ENCODE results near the gene TMEM202.
A peak's percentile ranks its signal among the peaks of the same experiment; 100 is the strongest.
"Not testable (repeated sequence)": the region's sequence is repeated elsewhere in the genome, so short reads cannot be mapped to it uniquely, and the experiment has no call there.

TMEM202 gene

GRCh38 chr15:72413337-72413736 is 15.2 kb downstream of the TMEM202 start:
- H3K27me3 Mint-ChIP-seq; H3K27ac Mint-ChIP-seq; H3K36me3 Mint-ChIP-seq (ENCODE audit: low read depth); H3K4me3 Mint-ChIP-seq; H3K9me3 Mint-ChIP-seq; intact Hi-C loops (cut with micrococcal nuclease); H3K4me1 Mint-ChIP-seq (ENCODE audit: low read depth): not testable (repeated sequence)

- intact Hi-C loops (cut with micrococcal nuclease), result no loop called here
- H3K4me3 Mint-ChIP-seq, result no peak overlapping the region
- peaks cover 8% of the 10 kb centered on the region for H3K9me3 Mint-ChIP-seq
- H3K27ac Mint-ChIP-seq, result no peak overlapping the region
- peaks cover 6% of the 10 kb centered on the region for H3K27me3 Mint-ChIP-seq
- peaks cover 7% of the 10 kb centered on the region for H3K4me1 Mint-ChIP-seq (ENCODE audit: low read depth)
- H3K36me3 Mint-ChIP-seq (ENCODE audit: low read depth), result no peaks in the 10 kb centered on the region
These were observed 17.2 kb downstream of the TMEM202 start for GRCh38 chr15:72415304-72415703.

GRCh38 chr15:72419768-72420167 is 21.7 kb downstream of the TMEM202 start:
- H3K4me1 Mint-ChIP-seq (ENCODE audit: low read depth), result peaks cover 13% of the 10 kb centered on the region
- H3K9me3 Mint-ChIP-seq, result peaks cover 37% of the 10 kb centered on the region
- intact Hi-C loops (cut with micrococcal nuclease); H3K4me3 Mint-ChIP-seq; H3K27ac Mint-ChIP-seq; H3K27me3 Mint-ChIP-seq: not testable (repeated sequence)
- H3K36me3 Mint-ChIP-seq (ENCODE audit: low read depth), result peaks cover 11% of the 10 kb centered on the region

- Mint-ChIP-seq H3K27me3 (peaks cover 3% of the 10 kb centered on the region), H3K4me1 (ENCODE audit: low read depth) (peaks cover 13% of the 10 kb centered on the region), H3K9me3 (peaks cover 45% of the 10 kb centered on the region), H3K27ac (peak overlapping the region; percentile 69), H3K36me3 (ENCODE audit: low read depth) (peaks cover 11% of the 10 kb centered on the region), H3K4me3 (no peak overlapping the region)
- intact Hi-C loops (cut with micrococcal nuclease), result no loop called here
These were observed 22.5 kb downstream of the TMEM202 start for GRCh38 chr15:72420576-72420975.

GRCh38 chr15:72421484-72421883 is 23.4 kb downstream of the TMEM202 start:
- intact Hi-C loops (cut with micrococcal nuclease), result no loop called here
- Mint-ChIP-seq H3K36me3 (ENCODE audit: low read depth) (peaks cover 17% of the 10 kb centered on the region), H3K4me3 (no peak overlapping the region), H3K9me3 (peaks cover 54% of the 10 kb centered on the region), H3K27ac (no peak overlapping the region), H3K4me1 (ENCODE audit: low read depth) (peaks cover 13% of the 10 kb centered on the region), H3K27me3 (peaks cover 3% of the 10 kb centered on the region)

GRCh38 chr15:72423256-72423655 is 25.2 kb downstream of the TMEM202 start:
- Mint-ChIP-seq H3K36me3 (ENCODE audit: low read depth) (peaks cover 17% of the 10 kb centered on the region), H3K27me3 (no peaks in the 10 kb centered on the region), H3K9me3 (peaks cover 71% of the 10 kb centered on the region), H3K4me1 (ENCODE audit: low read depth) (peaks cover 13% of the 10 kb centered on the region), H3K4me3 (no peak overlapping the region), H3K27ac (no peak overlapping the region)
- intact Hi-C loops (cut with micrococcal nuclease), result no loop called here

GRCh38 chr15:72426753-72427152 is 28.6 kb downstream of the TMEM202 start:
- peaks cover 56% of the 10 kb centered on the region for H3K9me3 Mint-ChIP-seq
- peaks cover 2% of the 10 kb centered on the region for H3K27me3 Mint-ChIP-seq
- H3K27ac Mint-ChIP-seq, result no peak overlapping the region
- peaks cover 6% of the 10 kb centered on the region for H3K36me3 Mint-ChIP-seq (ENCODE audit: low read depth)
- intact Hi-C loops (cut with micrococcal nuclease), result no loop called here
- no peaks in the 10 kb centered on the region for H3K4me1 Mint-ChIP-seq (ENCODE audit: low read depth)
- H3K4me3 Mint-ChIP-seq, result no peak overlapping the region

- Mint-ChIP-seq H3K4me3 (no peak overlapping the region), H3K9me3 (peaks cover 24% of the 10 kb centered on the region), H3K4me1 (ENCODE audit: low read depth) (no peaks in the 10 kb centered on the region), H3K27me3 (peaks cover 7% of the 10 kb centered on the region), H3K36me3 (ENCODE audit: low read depth) (no peaks in the 10 kb centered on the region), H3K27ac (no peak overlapping the region)
- intact Hi-C loops (cut with micrococcal nuclease), result no loop called here
These were observed 39.7 kb downstream of the TMEM202 start for GRCh38 chr15:72437650-72438316.

- H3K36me3 Mint-ChIP-seq (ENCODE audit: low read depth); H3K4me3 Mint-ChIP-seq; H3K27ac Mint-ChIP-seq; H3K4me1 Mint-ChIP-seq (ENCODE audit: low read depth); intact Hi-C loops (cut with micrococcal nuclease); H3K9me3 Mint-ChIP-seq: not testable (repeated sequence)
- H3K27me3 Mint-ChIP-seq, result peaks cover 11% of the 10 kb centered on the region
These were observed 44.7 kb downstream of the TMEM202 start for GRCh38 chr15:72442848-72443247.

- Mint-ChIP-seq H3K4me1 (ENCODE audit: low read depth) (no peaks in the 10 kb centered on the region), H3K27me3 (peaks cover 12% of the 10 kb centered on the region), H3K27ac (no peak overlapping the region), H3K4me3 (no peak overlapping the region), H3K36me3 (ENCODE audit: low read depth) (no peaks in the 10 kb centered on the region), H3K9me3 (no peaks in the 10 kb centered on the region)
- intact Hi-C loops (cut with micrococcal nuclease), result no loop called here
These were observed 47.3 kb downstream of the TMEM202 start for GRCh38 chr15:72445426-72445825.

- intact Hi-C loops (cut with micrococcal nuclease), result no loop called here
- Mint-ChIP-seq H3K27me3 (peaks cover 10% of the 10 kb centered on the region), H3K27ac (no peak overlapping the region), H3K4me3 (no peak overlapping the region), H3K36me3 (ENCODE audit: low read depth) (no peaks in the 10 kb centered on the region), H3K4me1 (ENCODE audit: low read depth) (no peaks in the 10 kb centered on the region), H3K9me3 (no peaks in the 10 kb centered on the region)
These were observed 52.7 kb downstream of the TMEM202 start for GRCh38 chr15:72450805-72451204.

- Mint-ChIP-seq H3K36me3 (ENCODE audit: low read depth) (no peaks in the 10 kb centered on the region), H3K4me3 (no peak overlapping the region)
- intact Hi-C loops (cut with micrococcal nuclease), result no loop called here
These were observed 53.1 kb downstream of the TMEM202 start for GRCh38 chr15:72451224-72451623.

GRCh38 chr15:72456684-72457083 is 58.6 kb downstream of the TMEM202 start:
- H3K9me3 Mint-ChIP-seq, result no peaks in the 10 kb centered on the region
- peaks cover 2% of the 10 kb centered on the region for H3K27me3 Mint-ChIP-seq
- H3K36me3 Mint-ChIP-seq (ENCODE audit: low read depth), result no peaks in the 10 kb centered on the region
- no peak overlapping the region for H3K4me3 Mint-ChIP-seq
- H3K27ac Mint-ChIP-seq, result no peak overlapping the region
- H3K4me1 Mint-ChIP-seq (ENCODE audit: low read depth), result peaks cover 2% of the 10 kb centered on the region
- intact Hi-C loops (cut with micrococcal nuclease), result no loop called here

More at GRCh38 chr15:72451224-72451623, 53.1 kb downstream of the TMEM202 start:
- Mint-ChIP-seq H3K27me3 (peaks cover 10% of the 10 kb centered on the region), H3K9me3 (no peaks in the 10 kb centered on the region), H3K4me1 (ENCODE audit: low read depth) (no peaks in the 10 kb centered on the region), H3K27ac (no peak overlapping the region)
